Neural crest cell (in vitro differentiated cells): ENCODE results near the gene UBE2L3. TPM values are rescaled to one million over a fixed set of nuclear protein-coding genes. Genes with fewer than 3 reads are reported as not detected.
"Not testable (repeated sequence)": the region's sequence is repeated elsewhere in the genome, so short reads cannot be mapped to it uniquely, and the experiment has no call there.

Source experiments
- DNase-seq: peaks from one replicate; pipeline ENCODE4 v3.0.0; 2021; ENCODE audit warnings: low read depth, mixed read lengths, low spot score
- H3K27ac Mint-ChIP-seq: one replicate; pipeline ENCODE4 v1.8.0; 2021; ENCODE audit warnings: mild to moderate bottlenecking, mixed read lengths; ENCODE audit not compliant: unreplicated experiment
- H3K27me3 Mint-ChIP-seq: 2 replicates; pipeline ENCODE4 v1.8.0; 2021; ENCODE audit warnings: low read depth, mild to moderate bottlenecking, mixed read lengths
- H3K36me3 Mint-ChIP-seq: 2 replicates; pipeline ENCODE4 v1.8.0; 2021; ENCODE audit warnings: low read depth, mild to moderate bottlenecking, mixed read lengths
- H3K4me1 Mint-ChIP-seq: 2 replicates; pipeline ENCODE4 v1.8.0; 2021; ENCODE audit warnings: mixed read lengths
- H3K4me3 Mint-ChIP-seq: one replicate; pipeline ENCODE4 v1.8.0; 2021; ENCODE audit warnings: mild to moderate bottlenecking, mixed read lengths
- H3K9me3 Mint-ChIP-seq: 2 replicates; pipeline ENCODE4 v1.8.0; 2021; ENCODE audit warnings: mixed read lengths
- CTCF ChIP-seq: fragments of 200-600 bp; sonication (generic); conservative IDR thresholded peaks from 2 replicates; pipeline ENCODE4 v1.5.0; 2021; ENCODE audit warnings: antibody characterized with exemption, mild to moderate bottlenecking
- total RNA-seq: library from RNA; stranded (reverse); gene quantifications from 2 replicates; pipeline ENCODE4 v1.2.1, GENCODE V29; 2021

UBE2L3 gene
- total RNA-seq, 1 donor from 2014 or later: 76.9 TPM

DNA sequence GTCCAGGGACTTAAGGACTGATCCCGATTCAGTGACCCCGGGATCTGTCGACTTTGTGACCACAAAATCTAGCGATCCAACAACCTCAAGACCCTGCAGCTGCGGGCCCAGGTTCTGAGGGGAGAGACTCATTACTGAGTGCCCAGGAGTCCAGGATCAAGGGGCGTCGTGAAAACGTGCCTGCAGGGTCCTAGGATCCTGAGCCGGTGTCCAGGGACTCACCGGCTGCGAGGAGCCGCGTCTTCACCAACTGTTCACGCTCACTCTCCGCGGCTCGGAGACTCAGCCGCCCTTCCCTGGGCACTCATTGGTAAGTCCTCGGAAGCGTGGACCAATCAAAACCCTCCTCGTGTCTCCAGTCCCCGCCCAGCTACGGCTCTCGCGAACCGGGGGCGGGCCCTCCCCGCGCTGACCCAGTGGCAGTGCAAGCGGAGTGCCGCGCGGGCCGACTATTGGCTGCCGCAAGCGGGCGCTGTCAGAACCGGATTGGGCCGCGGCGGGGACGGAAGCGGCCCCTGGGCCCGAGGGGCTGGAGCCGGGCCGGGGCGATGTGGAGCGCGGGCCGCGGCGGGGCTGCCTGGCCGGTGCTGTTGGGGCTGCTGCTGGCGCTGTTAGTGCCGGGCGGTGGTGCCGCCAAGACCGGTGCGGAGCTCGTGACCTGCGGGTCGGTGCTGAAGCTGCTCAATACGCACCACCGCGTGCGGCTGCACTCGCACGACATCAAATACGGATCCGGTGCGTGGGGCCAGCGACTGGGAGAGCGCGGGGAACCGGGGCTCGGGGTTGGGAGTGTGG is 74.5 kb downstream of the UBE2L3 start, which contains the start of gene SDF2L1:
Gene SDF2L1, plus strand, starts transcription at position 514 of the 795 bp plus-strand sequence. Its CDS starts 35 bp downstream, at position 549.
- no peaks in the 10 kb centered on the region for H3K9me3 Mint-ChIP-seq
- TF ChIP-seq CTCF: peak; percentile 7
- H3K4me3 Mint-ChIP-seq: peak within 1 kb of the TSS; percentile 88
- DNase-seq: peak; percentile 94
- peaks cover 9% of the 10 kb centered on the region for H3K36me3 Mint-ChIP-seq
- peak within 1 kb of the TSS; percentile 78 for H3K27ac Mint-ChIP-seq
- peaks cover 35% of the 10 kb centered on the region for H3K4me1 Mint-ChIP-seq
- H3K27me3 Mint-ChIP-seq: no peaks in the 10 kb centered on the region

- H3K4me1 Mint-ChIP-seq: peaks cover 35% of the 10 kb centered on the region
- H3K4me3 Mint-ChIP-seq: peak overlapping the region; percentile 88
- TF ChIP-seq CTCF: peak; percentile 72
- DNase-seq: peak; percentile 59
- no peaks in the 10 kb centered on the region for H3K27me3 Mint-ChIP-seq
- H3K9me3 Mint-ChIP-seq: no peaks in the 10 kb centered on the region
- peaks cover 9% of the 10 kb centered on the region for H3K36me3 Mint-ChIP-seq
- H3K27ac Mint-ChIP-seq: peak overlapping the region; percentile 78
Measured at GRCh38 chr22:21642584-21643448, 75.3 kb downstream of the UBE2L3 start.

- no peak overlapping the region for H3K27ac Mint-ChIP-seq
Measured at GRCh38 chr22:21643533-21644357, 76.2 kb downstream of the UBE2L3 start.

DNA sequence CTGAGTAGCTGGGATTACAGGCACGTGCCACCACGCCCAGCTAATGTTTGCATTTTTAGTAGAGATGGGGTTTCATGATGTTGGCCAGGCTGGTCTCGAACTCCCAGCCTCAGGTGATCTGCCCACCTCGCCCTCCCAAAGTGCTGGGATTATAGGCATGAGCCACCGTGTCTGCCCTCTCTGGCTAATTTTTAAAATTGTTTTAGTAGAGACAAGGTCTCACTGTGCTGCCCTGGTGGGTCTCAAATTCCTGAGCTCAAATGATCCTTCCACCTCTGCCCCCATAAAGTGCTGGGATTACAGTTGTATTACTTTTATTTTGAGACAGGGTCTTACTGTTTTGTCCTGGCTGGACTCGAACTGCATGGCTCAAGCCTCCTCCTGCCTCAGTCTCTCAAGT is 78.0 kb downstream of the UBE2L3 start:
- not testable (repeated sequence) for H3K4me3 Mint-ChIP-seq, H3K27me3 Mint-ChIP-seq, DNase-seq, H3K27ac Mint-ChIP-seq, H3K9me3 Mint-ChIP-seq
- H3K36me3 Mint-ChIP-seq: peaks cover 12% of the 10 kb centered on the region
- peaks cover 40% of the 10 kb centered on the region for H3K4me1 Mint-ChIP-seq

More at GRCh38 chr22:21643533-21644357, 76.2 kb downstream of the UBE2L3 start:
- Mint-ChIP-seq H3K4me1 (peaks cover 35% of the 10 kb centered on the region), H3K4me3 (peak overlapping the region; percentile 88), H3K27me3 (no peaks in the 10 kb centered on the region), H3K36me3 (peaks cover 10% of the 10 kb centered on the region), H3K9me3 (no peaks in the 10 kb centered on the region)
- no peak for TF ChIP-seq CTCF
- DNase-seq: no peak

- Mint-ChIP-seq H3K27me3 (peaks cover 4% of the 10 kb centered on the region), H3K27ac (no peak overlapping the region), H3K36me3 (peaks cover 12% of the 10 kb centered on the region), H3K9me3 (no peaks in the 10 kb centered on the region), H3K4me1 (peaks cover 36% of the 10 kb centered on the region), H3K4me3 (peak overlapping the region; percentile 91)
- TF ChIP-seq CTCF: peak; percentile 87
- peak; percentile 78 for DNase-seq
Measured at GRCh38 chr22:21646608-21647590, 79.4 kb downstream of the UBE2L3 start.
